GM10266 (cell line): ENCODE measurements around the gene LMTK2.
A peak's percentile ranks its signal among the peaks of the same experiment; 100 is the strongest.

Experiments used
- DNase-seq: peaks from one replicate; pipeline ENCODE4 v3.0.0; 2012; ENCODE audit errors: extremely low spot score
- TF ChIP-seq, protein P1 (sequence below): IDR thresholded peaks from 2 replicates; pipeline ENCODE4 v1.5.1; 2012; ENCODE audit warnings: mild to moderate bottlenecking, low read depth; ENCODE audit not compliant: control insufficient read depth, insufficient read depth; ENCODE audit errors: missing control alignments

Gene LMTK2

DNA sequence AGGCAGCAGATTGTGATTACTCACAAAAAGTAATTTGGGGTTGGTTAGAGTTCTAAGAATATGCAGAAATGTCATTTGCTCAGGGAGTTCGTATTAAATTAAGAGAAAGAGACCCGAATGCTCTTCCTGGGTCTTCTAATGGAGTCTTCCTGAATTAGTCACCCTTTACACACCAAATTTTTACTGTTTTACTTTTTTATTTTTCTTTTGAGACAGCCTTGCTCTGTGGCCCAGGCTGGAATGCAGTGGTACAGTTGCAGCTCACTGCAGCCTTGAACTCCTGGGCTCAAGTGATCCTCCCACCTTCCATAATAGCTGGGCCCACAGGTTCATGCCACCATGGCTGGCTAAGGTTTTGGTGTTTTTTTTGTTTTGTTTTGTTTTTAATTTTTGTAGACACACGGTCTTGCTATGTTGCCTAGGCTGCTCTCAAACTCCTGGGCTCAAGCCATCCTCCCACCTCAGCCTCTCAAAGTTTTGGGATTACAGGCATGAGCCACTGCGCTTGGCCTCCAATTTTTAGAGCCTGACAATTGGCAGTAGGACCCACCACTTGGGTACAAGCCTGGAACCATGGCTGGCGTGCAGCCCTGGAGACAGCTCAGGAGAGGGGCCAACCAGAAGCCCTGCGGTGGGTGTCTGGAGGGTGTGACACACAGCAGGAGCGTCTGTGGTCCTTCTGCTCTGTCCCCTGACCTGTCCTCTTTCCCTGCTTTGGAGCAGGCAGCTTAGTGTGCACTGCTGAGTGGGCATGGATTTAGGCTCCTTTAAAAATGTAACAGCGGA, 88.2 kb downstream of the LMTK2 start:
- TF ChIP-seq, protein P1, sequence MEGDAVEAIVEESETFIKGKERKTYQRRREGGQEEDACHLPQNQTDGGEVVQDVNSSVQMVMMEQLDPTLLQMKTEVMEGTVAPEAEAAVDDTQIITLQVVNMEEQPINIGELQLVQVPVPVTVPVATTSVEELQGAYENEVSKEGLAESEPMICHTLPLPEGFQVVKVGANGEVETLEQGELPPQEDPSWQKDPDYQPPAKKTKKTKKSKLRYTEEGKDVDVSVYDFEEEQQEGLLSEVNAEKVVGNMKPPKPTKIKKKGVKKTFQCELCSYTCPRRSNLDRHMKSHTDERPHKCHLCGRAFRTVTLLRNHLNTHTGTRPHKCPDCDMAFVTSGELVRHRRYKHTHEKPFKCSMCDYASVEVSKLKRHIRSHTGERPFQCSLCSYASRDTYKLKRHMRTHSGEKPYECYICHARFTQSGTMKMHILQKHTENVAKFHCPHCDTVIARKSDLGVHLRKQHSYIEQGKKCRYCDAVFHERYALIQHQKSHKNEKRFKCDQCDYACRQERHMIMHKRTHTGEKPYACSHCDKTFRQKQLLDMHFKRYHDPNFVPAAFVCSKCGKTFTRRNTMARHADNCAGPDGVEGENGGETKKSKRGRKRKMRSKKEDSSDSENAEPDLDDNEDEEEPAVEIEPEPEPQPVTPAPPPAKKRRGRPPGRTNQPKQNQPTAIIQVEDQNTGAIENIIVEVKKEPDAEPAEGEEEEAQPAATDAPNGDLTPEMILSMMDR, result no peak
- no peak for DNase-seq

DNA sequence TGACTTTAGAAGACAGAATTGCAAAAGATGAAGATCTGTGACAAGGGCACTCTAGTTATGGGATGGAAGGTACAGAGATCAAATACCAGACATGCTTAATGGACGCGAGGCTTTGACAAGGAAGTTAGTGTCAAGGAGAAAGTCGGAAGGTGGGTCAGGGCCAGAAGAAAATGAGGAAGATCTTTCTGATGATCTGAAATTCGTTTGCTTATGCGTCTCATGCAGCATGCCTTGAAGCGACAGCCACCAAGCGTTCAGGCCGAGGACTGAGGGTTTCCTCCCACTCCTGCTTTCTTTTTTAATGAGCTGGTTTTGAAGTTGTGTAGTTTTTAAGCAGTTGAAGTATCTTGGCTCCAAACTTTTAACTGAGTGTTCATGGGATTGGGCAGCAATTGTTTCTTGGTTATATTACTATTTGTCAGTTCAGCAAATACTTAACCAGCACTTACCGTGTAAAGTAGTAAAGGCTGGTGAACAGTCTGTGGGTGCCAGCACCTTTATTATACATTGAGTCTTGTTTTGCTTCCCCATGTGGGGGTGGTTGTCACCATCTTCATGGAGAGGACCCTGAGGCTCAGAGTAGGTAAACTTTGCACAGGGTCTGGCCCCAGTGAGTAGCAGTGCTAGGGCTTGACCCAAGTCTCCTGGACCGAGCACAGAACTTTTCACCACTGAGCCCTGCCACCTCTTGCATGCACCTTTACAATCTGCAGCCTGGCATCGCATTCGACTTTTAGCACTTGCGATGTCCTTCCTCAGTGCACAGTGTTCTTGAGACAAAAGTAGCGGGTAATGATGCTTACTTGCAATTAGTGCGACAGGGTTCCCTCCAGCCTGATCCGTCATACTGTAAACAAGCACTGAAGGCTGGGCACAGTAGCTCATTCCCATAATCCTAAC, 90.3 kb downstream of the LMTK2 start:
- TF ChIP-seq, protein P1, result no peak
- DNase-seq, result no peak

DNA sequence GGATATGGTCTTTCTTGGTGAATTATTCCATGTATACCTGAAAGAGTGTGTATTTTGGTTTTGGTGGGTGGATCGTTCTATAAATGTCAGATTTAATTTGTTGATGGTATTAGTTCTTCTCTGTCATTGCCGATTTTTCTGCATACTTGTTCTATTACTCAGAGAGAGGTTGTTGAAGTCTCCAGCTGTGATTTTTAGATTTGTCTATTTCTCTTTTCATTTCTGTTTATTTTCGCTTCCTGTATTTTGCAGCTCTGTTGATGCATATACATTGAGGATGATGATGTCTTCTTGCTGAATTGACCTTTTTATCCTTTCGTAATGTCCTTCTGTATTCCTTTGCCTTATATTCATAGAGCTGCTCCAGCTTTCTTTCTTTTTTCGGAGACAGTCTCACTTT, 92.5 kb downstream of the LMTK2 start:
- TF ChIP-seq, protein P1, result no peak
- DNase-seq, result no peak

DNA sequence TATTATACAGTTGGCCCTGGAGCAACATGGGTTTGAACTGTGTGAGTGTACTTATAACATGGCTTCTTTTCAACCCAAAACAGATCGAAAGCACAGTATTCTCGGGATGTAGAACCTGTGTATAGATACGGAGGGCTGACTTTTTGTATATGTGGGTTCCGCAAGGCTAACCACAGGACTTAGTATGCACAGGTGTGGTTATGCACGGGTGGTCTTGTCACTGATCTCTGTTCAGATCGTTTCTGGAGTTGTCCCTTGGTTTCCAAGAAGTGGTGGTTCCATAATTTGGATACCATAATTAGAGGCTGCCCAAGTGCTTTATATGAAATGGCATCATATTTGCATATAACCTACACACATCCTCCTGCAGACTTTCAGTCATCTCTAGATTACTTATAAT, 93.7 kb downstream of the LMTK2 start:
- DNase-seq, result no peak
- TF ChIP-seq, protein P1, result no peak

DNA sequence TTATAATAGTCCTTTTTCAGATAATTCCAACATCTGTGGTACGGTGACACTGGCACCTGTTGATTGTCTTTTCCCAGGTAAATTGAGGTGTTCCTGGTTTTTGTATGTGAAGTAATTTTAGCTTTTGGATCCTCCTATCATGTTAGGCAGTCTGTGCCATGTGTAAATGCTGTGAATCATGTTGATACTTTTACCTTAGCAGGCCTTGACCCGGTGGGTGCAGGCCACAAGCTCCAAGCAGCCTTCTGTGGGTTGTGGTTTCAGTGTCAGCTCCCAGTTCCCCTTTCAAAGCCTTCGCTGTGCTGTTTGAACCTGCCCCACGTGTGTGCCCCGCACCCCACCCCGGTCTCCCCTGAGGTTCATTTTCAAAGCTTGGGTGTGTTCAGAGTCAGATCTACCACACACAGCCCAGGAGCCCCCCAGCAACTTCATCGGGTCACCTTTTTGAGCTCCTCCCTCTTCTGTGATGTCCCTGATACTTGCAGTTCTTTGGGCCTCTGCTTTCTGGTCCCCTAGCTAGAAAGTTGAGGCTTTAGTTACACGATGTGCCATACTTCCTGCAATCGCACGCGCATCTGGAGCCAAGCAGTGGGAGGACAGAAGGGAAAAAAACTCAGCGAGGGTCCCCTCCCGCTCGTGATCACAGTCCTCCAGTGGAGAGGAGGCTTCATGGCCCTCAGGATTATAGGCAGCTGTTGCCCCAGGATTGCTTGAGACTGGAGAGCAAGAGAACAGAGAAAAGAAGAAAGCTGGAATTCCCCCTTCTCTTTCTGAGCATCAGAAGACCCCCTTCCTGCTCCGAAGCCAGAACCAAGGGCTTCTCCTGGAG, 95.9 kb downstream of the LMTK2 start:
- TF ChIP-seq, protein P1, result no peak
- DNase-seq, result peak; percentile 92

DNA sequence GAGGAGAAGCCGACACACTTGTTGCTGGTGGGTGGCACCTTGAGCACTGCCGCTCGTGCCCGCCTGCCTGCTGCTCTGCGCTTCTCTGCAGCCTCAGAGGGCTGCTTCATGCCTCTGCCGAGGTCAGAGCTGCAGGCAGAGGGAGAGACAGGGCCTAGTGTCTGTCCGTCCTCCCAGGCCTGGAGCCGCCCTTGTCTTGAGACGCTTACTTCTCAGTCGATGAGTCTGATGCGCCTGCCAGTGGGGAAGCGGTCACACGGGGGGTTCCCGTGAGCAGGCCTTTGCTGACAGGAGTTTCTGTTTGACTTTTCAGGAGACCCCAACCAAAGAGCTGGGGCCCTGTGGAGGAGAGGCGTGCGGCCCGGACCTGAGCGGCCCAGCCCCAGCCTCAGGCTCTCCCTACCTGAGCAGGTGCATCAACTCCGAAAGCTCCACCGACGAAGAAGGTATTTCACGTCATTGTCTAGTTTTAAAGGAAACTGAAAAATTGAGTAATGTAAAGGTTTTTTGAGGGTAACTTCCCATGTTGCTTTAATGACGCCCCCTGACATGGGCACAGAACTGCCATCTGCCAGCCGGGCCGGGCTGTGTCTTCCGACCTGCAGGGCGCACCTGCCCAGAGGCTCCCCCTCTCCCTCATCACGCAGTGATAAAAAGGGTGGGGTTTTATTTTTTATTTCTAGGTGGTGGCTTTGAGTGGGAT, 96.8 kb downstream of the LMTK2 start:
- DNase-seq, result peak; percentile 83
- TF ChIP-seq, protein P1, result no peak
